ENCODE data around the gene PDLIM1. TPM values are rescaled to one million over a fixed set of nuclear protein-coding genes. Genes with fewer than 3 reads are reported as not detected.

Gene PDLIM1
- total and polyA plus RNA-seq, 3 donors from 2014 or later: 14.9 to 64.3 (median 23.5) TPM

DNA sequence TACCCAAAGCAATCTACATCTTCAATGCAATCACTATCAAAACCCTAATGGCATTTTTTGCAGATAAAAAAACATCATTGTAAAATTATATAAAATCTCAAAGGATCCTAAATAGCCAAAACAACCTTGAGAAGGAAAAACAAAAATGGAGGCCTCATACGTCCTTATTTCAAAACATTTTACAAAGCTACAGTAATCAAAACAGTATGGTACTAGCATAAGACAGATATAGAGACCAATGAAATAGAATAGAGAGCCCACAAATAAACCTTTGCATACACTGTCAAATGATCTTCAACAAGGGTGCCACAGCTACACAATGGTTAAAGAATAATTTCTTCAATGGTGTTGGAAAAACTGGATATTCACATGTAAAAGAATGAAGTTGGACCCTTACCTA lies 34.5 kb downstream of the PDLIM1 start:
- no peaks in the 10 kb centered on the region for H3K9me3 ChIP-seq
- H3K4me3 ChIP-seq: no peak overlapping the region
- WGBS, 2 donors: 98 to 100% methylated on average over 1 of the region's 1 CpG
- no peaks in the 10 kb centered on the region for H3K4me1 ChIP-seq
- TF ChIP-seq, protein P1, sequence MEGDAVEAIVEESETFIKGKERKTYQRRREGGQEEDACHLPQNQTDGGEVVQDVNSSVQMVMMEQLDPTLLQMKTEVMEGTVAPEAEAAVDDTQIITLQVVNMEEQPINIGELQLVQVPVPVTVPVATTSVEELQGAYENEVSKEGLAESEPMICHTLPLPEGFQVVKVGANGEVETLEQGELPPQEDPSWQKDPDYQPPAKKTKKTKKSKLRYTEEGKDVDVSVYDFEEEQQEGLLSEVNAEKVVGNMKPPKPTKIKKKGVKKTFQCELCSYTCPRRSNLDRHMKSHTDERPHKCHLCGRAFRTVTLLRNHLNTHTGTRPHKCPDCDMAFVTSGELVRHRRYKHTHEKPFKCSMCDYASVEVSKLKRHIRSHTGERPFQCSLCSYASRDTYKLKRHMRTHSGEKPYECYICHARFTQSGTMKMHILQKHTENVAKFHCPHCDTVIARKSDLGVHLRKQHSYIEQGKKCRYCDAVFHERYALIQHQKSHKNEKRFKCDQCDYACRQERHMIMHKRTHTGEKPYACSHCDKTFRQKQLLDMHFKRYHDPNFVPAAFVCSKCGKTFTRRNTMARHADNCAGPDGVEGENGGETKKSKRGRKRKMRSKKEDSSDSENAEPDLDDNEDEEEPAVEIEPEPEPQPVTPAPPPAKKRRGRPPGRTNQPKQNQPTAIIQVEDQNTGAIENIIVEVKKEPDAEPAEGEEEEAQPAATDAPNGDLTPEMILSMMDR (IDR thresholded peaks at IDR 0.05): no peak
- TF ChIP-seq POLR2A (IDR thresholded peaks at IDR 0.05): no peak
- intact Hi-C loops (cut with DNase I; ENCODE audit: low total_unique reads): no loop called here
- no peak overlapping the region for H3K27ac ChIP-seq
- DNase-seq: no peak
- no peaks in the 10 kb centered on the region for H3K27me3 ChIP-seq
- no peaks in the 10 kb centered on the region for H3K36me3 ChIP-seq (ENCODE audit: low read depth, missing control alignments)

DNA sequence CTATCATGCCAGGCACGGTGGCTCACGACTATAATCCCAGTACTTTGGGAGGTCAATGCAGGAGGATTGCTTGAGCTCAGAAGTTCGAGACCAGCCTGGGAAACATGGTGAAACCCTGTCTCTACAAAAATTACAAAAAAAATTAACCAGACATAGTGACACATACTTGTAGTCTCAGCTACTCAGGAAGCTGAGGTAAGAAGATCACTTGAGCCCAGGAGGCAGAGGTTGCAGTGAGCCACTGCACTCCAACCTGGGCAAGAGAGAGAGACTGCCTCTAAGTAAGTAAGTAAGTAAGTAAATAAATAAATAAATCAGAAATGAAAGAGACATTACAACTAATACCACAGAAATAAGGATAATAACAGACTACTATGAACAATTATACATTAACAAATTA lies 36.2 kb downstream of the PDLIM1 start:
- H3K27me3 ChIP-seq: no peaks in the 10 kb centered on the region
- no peaks in the 10 kb centered on the region for H3K9me3 ChIP-seq
- H3K4me1 ChIP-seq: no peaks in the 10 kb centered on the region
- TF ChIP-seq POLR2A (IDR thresholded peaks at IDR 0.05): no peak
- TF ChIP-seq, protein P1 (IDR thresholded peaks at IDR 0.05): no peak
- no peak overlapping the region for H3K27ac ChIP-seq
- no peak overlapping the region for H3K4me3 ChIP-seq
- no peaks in the 10 kb centered on the region for H3K36me3 ChIP-seq (ENCODE audit: low read depth, missing control alignments)
- intact Hi-C loops (cut with DNase I; ENCODE audit: low total_unique reads): no loop called here
- WGBS, 2 donors: 90 to 92% methylated on average over 3 of the region's 3 CpGs
- DNase-seq: no peak

DNA sequence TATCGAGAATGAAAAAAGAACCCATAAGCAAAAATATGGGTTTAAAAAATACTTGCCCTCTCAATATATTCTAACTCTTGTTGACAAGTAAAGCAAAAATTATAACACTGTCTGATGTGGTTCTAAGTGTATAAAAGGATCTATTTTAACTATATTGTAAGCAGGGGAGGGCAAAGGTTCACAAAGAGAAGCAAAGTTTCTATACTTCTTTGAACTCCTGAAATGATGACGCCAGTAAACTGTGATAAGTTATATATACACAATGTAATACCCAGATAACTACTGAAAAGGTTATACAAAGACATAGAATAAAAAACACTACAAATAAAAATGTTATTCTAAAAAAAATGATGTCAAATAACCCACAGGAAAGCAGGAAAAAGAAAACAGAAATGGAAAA lies 37.1 kb downstream of the PDLIM1 start:
- H3K27ac ChIP-seq: no peak overlapping the region
- H3K9me3 ChIP-seq: no peaks in the 10 kb centered on the region
- TF ChIP-seq POLR2A (IDR thresholded peaks at IDR 0.05): no peak
- TF ChIP-seq, protein P1 (IDR thresholded peaks at IDR 0.05): no peak
- no peaks in the 10 kb centered on the region for H3K4me1 ChIP-seq
- no peak overlapping the region for H3K4me3 ChIP-seq
- no peak for DNase-seq
- H3K36me3 ChIP-seq (ENCODE audit: low read depth, missing control alignments): no peaks in the 10 kb centered on the region
- intact Hi-C loops (cut with DNase I; ENCODE audit: low total_unique reads): no loop called here
- no peaks in the 10 kb centered on the region for H3K27me3 ChIP-seq
- WGBS, 2 donors: 86 to 96% methylated on average over 2 of the region's 2 CpGs

DNA sequence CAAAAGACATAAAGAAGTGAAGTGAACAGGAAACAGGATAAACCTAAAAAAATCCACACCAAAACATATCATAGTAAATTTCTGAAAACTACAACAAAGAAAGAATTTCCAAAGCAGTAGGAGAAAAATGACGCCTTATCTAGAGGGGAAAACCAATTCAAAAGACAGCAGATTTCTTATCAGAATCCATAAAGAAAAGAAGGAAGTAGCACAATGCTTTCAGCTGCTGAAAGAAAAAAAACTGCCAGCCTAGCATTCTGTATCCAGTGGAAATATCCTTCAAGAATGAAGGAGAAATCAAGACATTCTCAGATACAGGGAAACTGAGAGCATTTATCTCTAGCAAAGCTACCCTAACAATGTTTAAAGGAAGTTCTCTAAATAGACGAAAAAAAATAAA lies 37.8 kb downstream of the PDLIM1 start:
- Histone ChIP-seq H3K36me3 (ENCODE audit: low read depth, missing control alignments) (no peaks in the 10 kb centered on the region), H3K4me1 (no peaks in the 10 kb centered on the region), H3K9me3 (no peaks in the 10 kb centered on the region), H3K27ac (no peak overlapping the region), H3K4me3 (no peak overlapping the region), H3K27me3 (no peaks in the 10 kb centered on the region)
- intact Hi-C loops (cut with DNase I; ENCODE audit: low total_unique reads): no loop called here
- no peak for DNase-seq
- TF ChIP-seq POLR2A (IDR thresholded peaks at IDR 0.05): no peak
- TF ChIP-seq, protein P1 (IDR thresholded peaks at IDR 0.05): no peak
- 71 to 79% methylated on average over 2 of the region's 2 CpGs for WGBS, 2 donors

DNA sequence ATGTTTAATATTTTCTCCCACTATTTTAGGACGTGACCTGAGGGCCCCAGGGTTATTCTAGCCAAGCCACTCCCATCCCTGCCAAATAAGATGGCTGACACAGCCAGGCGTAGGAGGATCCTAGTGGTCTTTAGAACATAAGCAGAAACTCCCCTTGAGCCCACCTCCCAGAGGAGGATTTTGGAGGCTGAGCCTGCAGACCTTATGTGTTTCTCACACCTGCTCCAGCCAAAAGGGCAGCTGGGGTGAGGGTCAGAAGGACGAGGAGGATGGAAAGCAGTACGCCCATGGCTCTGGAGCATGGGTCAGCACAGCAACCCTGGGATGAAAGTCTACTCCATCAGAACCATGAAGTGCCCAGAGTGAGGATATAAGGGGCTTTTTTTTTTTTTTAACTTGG lies 39.9 kb downstream of the PDLIM1 start:
- TF ChIP-seq POLR2A (IDR thresholded peaks at IDR 0.05): no peak
- TF ChIP-seq, protein P1 (IDR thresholded peaks at IDR 0.05): no peak
- Histone ChIP-seq H3K4me1 (peaks cover 7% of the 10 kb centered on the region), H3K4me3 (no peak overlapping the region), H3K36me3 (ENCODE audit: low read depth, missing control alignments) (no peaks in the 10 kb centered on the region), H3K9me3 (no peaks in the 10 kb centered on the region), H3K27ac (no peak overlapping the region), H3K27me3 (no peaks in the 10 kb centered on the region)
- 65 to 74% methylated on average over 4 of the region's 4 CpGs for WGBS, 2 donors
- intact Hi-C loops (cut with DNase I; ENCODE audit: low total_unique reads): no loop called here
- DNase-seq: no peak
